ENCODE measurements around the gene OR10A6.

- TF ChIP-seq, protein P1, sequence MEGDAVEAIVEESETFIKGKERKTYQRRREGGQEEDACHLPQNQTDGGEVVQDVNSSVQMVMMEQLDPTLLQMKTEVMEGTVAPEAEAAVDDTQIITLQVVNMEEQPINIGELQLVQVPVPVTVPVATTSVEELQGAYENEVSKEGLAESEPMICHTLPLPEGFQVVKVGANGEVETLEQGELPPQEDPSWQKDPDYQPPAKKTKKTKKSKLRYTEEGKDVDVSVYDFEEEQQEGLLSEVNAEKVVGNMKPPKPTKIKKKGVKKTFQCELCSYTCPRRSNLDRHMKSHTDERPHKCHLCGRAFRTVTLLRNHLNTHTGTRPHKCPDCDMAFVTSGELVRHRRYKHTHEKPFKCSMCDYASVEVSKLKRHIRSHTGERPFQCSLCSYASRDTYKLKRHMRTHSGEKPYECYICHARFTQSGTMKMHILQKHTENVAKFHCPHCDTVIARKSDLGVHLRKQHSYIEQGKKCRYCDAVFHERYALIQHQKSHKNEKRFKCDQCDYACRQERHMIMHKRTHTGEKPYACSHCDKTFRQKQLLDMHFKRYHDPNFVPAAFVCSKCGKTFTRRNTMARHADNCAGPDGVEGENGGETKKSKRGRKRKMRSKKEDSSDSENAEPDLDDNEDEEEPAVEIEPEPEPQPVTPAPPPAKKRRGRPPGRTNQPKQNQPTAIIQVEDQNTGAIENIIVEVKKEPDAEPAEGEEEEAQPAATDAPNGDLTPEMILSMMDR (conservative IDR thresholded peaks at IDR 0.05; ENCODE audit: low read depth in 2 of 2), result no peak
- TF ChIP-seq EZH2 (IDR thresholded peaks at IDR 0.05; ENCODE audit: low read depth, unreplicated experiment) (no peak), POLR2AphosphoS5 (IDR thresholded peaks at IDR 0.05; ENCODE audit: low read depth) (no peak)
- TF ChIP-seq, protein P2, sequence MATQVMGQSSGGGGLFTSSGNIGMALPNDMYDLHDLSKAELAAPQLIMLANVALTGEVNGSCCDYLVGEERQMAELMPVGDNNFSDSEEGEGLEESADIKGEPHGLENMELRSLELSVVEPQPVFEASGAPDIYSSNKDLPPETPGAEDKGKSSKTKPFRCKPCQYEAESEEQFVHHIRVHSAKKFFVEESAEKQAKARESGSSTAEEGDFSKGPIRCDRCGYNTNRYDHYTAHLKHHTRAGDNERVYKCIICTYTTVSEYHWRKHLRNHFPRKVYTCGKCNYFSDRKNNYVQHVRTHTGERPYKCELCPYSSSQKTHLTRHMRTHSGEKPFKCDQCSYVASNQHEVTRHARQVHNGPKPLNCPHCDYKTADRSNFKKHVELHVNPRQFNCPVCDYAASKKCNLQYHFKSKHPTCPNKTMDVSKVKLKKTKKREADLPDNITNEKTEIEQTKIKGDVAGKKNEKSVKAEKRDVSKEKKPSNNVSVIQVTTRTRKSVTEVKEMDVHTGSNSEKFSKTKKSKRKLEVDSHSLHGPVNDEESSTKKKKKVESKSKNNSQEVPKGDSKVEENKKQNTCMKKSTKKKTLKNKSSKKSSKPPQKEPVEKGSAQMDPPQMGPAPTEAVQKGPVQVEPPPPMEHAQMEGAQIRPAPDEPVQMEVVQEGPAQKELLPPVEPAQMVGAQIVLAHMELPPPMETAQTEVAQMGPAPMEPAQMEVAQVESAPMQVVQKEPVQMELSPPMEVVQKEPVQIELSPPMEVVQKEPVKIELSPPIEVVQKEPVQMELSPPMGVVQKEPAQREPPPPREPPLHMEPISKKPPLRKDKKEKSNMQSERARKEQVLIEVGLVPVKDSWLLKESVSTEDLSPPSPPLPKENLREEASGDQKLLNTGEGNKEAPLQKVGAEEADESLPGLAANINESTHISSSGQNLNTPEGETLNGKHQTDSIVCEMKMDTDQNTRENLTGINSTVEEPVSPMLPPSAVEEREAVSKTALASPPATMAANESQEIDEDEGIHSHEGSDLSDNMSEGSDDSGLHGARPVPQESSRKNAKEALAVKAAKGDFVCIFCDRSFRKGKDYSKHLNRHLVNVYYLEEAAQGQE (IDR thresholded peaks at IDR 0.05; ENCODE audit: unreplicated experiment), result no peak
These were observed at the start of gene OR10A6 for GRCh38 chr11:7931168-7931567.
